Adrenal gland (tissue), 5 donors: ENCODE measurements around the gene CCDC142.

Experiments
- CTCF ChIP-seq, 6 experiments: fragments of 450-650 bp in 4 of 6; fragments of 200-600 bp in 2 of 6; sonication (generic) in 1 of 6; IDR thresholded peaks; 1 replicate in 5 of 6; 2 replicates in 1 of 6; pipeline versions ENCODE4 v1.5.1 to v1.8.0; 2016 to 2021; ENCODE audit warnings: antibody characterized with exemption in 6 of 6, mild to moderate bottlenecking in 2 of 6, moderate library complexity in 1 of 6
- POLR2A ChIP-seq, 2 donors: fragments of 450-650 bp; IDR thresholded peaks; one replicate each; pipeline ENCODE4 v1.6.1; 2017; ENCODE audit warnings: antibody characterized with exemption in 2 of 2, mild to moderate bottlenecking in 2 of 2, moderate library complexity in 1 of 2
- donor health status: DM: no; HTN: no; CAD: no.

GRCh38 chr2:74457549-74458131, 25.2 kb downstream of the CCDC142 start:
- TF ChIP-seq CTCF (IDR thresholded peaks at IDR 0.05) (no peak), POLR2A (IDR thresholded peaks at IDR 0.05) (peak; percentile 69 to 97)
